ENCODE results near the gene NOS1AP.

- TF ChIP-seq CTCF (IDR thresholded peaks at IDR 0.05; ENCODE audit: low read length) (no peak), EZH2 (IDR thresholded peaks at IDR 0.05; ENCODE audit: borderline replicate concordance, low read length) (no peak)
Measured at GRCh38 chr1:162117039-162117774, 47.7 kb downstream of the NOS1AP start.

Measured in OCI-LY1 (cell line).